ENCODE data around the gene PIEZO2. TPM values are rescaled to one million over a fixed set of nuclear protein-coding genes. Genes with fewer than 3 reads are reported as not detected.

The PIEZO2 gene
- total RNA-seq, 4 donors from 2014 or later, result 2.1 to 7.4 (median 2.5) TPM; not detected in 1

- H3K27me3 ChIP-seq, result no peaks in the 10 kb centered on the region
- no peak overlapping the region for H3K27ac ChIP-seq
- WGBS, 2 donors, result 69 to 79% methylated on average over 7 of the region's 7 CpGs
- no peaks in the 10 kb centered on the region for H3K9me3 ChIP-seq
- DNase-seq, result no peak
- H3K36me3 ChIP-seq, result no peaks in the 10 kb centered on the region
- intact Hi-C loops (cut with DNase I), result no loop called here
- H3K4me3 ChIP-seq, result no peak overlapping the region
- no peaks in the 10 kb centered on the region for H3K4me1 ChIP-seq
- TF ChIP-seq POLR2A (IDR thresholded peaks at IDR 0.05) (no peak), CTCF (IDR thresholded peaks at IDR 0.05) (no peak)
Measured at GRCh38 chr18:10669441-10670100, 479.8 kb downstream of the PIEZO2 start.

GRCh38 chr18:10663750-10664149 lies 485.6 kb downstream of the PIEZO2 start:
- intact Hi-C loops (cut with DNase I), result no loop called here
- WGBS, 2 donors, result 60 to 69% methylated on average over 6 to 9 of the region's 9 CpGs
- Histone ChIP-seq H3K4me1 (peaks cover 4 to 23% (median 12%) of the 10 kb centered on the region in 3 donors), H3K27ac (no peak overlapping the region), H3K9me3 (no peaks in the 10 kb centered on the region), H3K36me3 (no peaks in the 10 kb centered on the region), H3K27me3 (no peaks in the 10 kb centered on the region), H3K4me3 (no peak overlapping the region)
- DNase-seq, result no peak
- no peak for TF ChIP-seq CTCF (IDR thresholded peaks at IDR 0.05)
- TF ChIP-seq POLR2A (IDR thresholded peaks at IDR 0.05), result no peak

- peak overlapping the region in 2 of 4 donors; percentile 42 to 76 for H3K27ac ChIP-seq
- no peaks in the 10 kb centered on the region for H3K27me3 ChIP-seq
- H3K36me3 ChIP-seq, result no peaks in the 10 kb centered on the region
- no peaks in the 10 kb centered on the region for H3K9me3 ChIP-seq
- WGBS, 2 donors, result 39 to 62% methylated on average over 2 of the region's 2 CpGs
- intact Hi-C loops (cut with DNase I), result no loop called here
- DNase-seq, result no peak
- TF ChIP-seq CTCF (IDR thresholded peaks at IDR 0.05) (no peak), POLR2A (IDR thresholded peaks at IDR 0.05) (no peak)
- no peak overlapping the region for H3K4me3 ChIP-seq
- peaks cover 4 to 23% (median 12%) of the 10 kb centered on the region in 3 donors for H3K4me1 ChIP-seq
Measured at GRCh38 chr18:10661317-10661716, 488.1 kb downstream of the PIEZO2 start.

GRCh38 chr18:10660179-10660884 lies 489.0 kb downstream of the PIEZO2 start:
- Histone ChIP-seq H3K27me3 (no peaks in the 10 kb centered on the region), H3K9me3 (no peaks in the 10 kb centered on the region), H3K4me3 (peak overlapping the region in 1 of 4 donors; percentile 38), H3K4me1 (peaks cover 4 to 23% (median 12%) of the 10 kb centered on the region in 3 donors), H3K36me3 (no peaks in the 10 kb centered on the region), H3K27ac (peak overlapping the region in 3 of 4 donors; percentile 19 to 76 (median 42))
- TF ChIP-seq CTCF (IDR thresholded peaks at IDR 0.05), result no peak
- no peak for TF ChIP-seq POLR2A (IDR thresholded peaks at IDR 0.05)
- no peak for DNase-seq
- 25 to 41% methylated on average over 12 to 13 of the region's 13 CpGs for WGBS, 2 donors
- intact Hi-C loops (cut with DNase I), result no loop called here

DNA sequence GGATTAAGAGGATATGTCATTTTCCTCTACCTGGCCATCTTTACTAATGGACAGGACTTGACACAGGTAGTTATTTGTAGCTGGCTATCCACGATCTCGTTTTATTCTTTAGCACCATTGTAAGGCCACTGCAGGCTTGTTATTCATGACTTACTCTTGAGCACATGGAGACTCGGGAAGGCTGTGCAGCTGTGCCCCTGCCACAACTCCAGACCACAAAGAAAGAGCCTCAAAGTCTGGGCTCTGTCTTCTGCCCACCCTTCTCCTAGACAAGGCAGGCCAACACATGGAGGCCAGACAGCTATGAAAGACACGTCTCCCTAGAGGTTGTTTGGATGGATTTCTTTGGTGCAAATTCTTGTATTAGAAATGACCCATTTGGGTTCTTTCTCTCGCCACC lies 489.8 kb downstream of the PIEZO2 start:
- Histone ChIP-seq H3K4me3 (no peak overlapping the region), H3K27ac (no peak overlapping the region), H3K36me3 (no peaks in the 10 kb centered on the region), H3K9me3 (no peaks in the 10 kb centered on the region), H3K27me3 (no peaks in the 10 kb centered on the region), H3K4me1 (peaks cover 4 to 23% (median 12%) of the 10 kb centered on the region in 3 donors)
- intact Hi-C loops (cut with DNase I), result no loop called here
- DNase-seq, result no peak
- TF ChIP-seq CTCF (IDR thresholded peaks at IDR 0.05), result no peak
- no peak for TF ChIP-seq POLR2A (IDR thresholded peaks at IDR 0.05)
- whole genome bisulfite sequencing, 2 donors, result 50 to 65% methylated on average over 3 to 5 of the region's 5 CpGs

Data from esophagus squamous epithelium (tissue), 5 donors.